Astrocyte of the spinal cord (primary cell): ENCODE data around the gene PRR14.
A peak's percentile ranks its signal among the peaks of the same experiment; 100 is the strongest.
"Not testable (repeated sequence)": the region's sequence is repeated elsewhere in the genome, so short reads cannot be mapped to it uniquely, and the experiment has no call there.

Experiments
- DNase-seq: peaks from one replicate; pipeline ENCODE4 v3.0.0; 2011; ENCODE audit warnings: low read depth, low spot score
- H3K4me3 ChIP-seq: 2 replicates; pipeline ENCODE4 v1.5.1; 2011; ENCODE audit warnings: low read depth, mild to moderate bottlenecking, low read length, moderate library complexity
- in situ Hi-C: cut with HindIII; loops from 2 replicates; pipeline ENCODE4 v1.10.0; 2017; ENCODE audit warnings: low sequenced_read_pairs
- TF ChIP-seq, protein P1 (sequence below): IDR thresholded peaks from 2 replicates; pipeline ENCODE4 v1.5.1; 2012; ENCODE audit warnings: low read depth, mild to moderate bottlenecking, low read length, inconsistent platforms

PRR14 gene

DNA sequence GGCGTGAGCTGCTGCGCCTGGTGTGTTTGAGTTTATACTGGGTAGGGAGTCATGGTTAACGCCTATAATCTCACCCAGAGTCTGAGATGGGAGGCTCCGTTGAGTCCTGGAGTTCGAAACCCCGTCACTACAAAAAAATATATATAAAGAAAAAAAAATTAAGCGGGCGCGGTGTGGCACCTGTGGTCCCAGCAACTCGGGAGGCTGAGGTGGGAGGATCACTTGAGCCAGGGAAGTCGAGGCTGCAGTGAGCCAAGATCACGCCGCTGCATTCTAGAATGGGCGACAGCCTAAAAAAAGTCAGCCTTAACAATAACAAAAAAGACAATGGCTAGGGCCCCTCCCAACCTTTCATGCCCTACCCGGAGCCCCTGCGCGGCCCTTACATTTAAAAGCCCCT lies 17.2 kb upstream of the PRR14 start:
- in situ Hi-C loops, result no loop called here
- peak overlapping the region; percentile 77 for H3K4me3 ChIP-seq
- no peak for DNase-seq
- TF ChIP-seq, protein P1, sequence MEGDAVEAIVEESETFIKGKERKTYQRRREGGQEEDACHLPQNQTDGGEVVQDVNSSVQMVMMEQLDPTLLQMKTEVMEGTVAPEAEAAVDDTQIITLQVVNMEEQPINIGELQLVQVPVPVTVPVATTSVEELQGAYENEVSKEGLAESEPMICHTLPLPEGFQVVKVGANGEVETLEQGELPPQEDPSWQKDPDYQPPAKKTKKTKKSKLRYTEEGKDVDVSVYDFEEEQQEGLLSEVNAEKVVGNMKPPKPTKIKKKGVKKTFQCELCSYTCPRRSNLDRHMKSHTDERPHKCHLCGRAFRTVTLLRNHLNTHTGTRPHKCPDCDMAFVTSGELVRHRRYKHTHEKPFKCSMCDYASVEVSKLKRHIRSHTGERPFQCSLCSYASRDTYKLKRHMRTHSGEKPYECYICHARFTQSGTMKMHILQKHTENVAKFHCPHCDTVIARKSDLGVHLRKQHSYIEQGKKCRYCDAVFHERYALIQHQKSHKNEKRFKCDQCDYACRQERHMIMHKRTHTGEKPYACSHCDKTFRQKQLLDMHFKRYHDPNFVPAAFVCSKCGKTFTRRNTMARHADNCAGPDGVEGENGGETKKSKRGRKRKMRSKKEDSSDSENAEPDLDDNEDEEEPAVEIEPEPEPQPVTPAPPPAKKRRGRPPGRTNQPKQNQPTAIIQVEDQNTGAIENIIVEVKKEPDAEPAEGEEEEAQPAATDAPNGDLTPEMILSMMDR, result no peak

DNA sequence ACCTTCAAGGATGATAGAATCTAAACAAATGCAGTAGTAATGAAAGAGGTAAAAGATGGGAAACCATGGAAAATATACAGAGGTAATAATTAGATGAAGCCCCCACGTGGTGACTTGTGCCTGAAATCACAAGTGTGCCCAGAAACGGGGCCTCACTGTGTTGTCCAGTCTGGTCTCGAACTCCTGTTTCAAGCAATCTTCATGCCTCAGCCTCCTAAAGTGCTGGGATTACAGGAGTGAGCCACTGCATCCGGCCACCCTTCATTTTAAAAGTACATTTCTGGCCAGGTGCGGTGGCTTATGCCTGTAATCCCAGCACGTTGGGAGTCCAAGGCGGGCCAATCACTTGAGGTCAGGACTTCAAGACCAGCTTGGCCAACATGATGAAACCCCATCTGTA lies 14.2 kb upstream of the PRR14 start:
- no peak overlapping the region for H3K4me3 ChIP-seq
- in situ Hi-C loops, result no loop called here
- DNase-seq, result no peak
- TF ChIP-seq, protein P1, result no peak

DNA sequence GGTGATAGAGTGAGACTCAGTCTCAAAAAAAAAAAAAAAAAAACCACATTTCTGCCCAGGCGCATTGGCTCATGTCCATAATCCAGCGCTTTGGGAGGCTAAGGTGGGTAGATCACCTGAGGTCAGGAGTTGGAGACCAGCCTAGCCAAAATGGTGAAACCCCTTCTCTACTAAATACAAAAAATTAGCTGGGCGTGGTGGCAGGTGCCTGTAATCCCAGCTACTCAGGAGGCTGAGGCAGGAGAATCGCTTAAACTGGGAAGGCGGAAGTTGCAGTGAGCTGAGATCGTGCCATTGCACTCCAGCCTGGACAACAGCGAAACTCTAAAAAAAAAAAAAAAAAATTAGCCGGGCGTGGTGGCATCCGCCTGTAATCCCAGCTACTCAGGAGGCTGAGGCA lies 13.6 kb upstream of the PRR14 start:
- DNase-seq, in situ Hi-C loops, H3K4me3 ChIP-seq: not testable (repeated sequence)

DNA sequence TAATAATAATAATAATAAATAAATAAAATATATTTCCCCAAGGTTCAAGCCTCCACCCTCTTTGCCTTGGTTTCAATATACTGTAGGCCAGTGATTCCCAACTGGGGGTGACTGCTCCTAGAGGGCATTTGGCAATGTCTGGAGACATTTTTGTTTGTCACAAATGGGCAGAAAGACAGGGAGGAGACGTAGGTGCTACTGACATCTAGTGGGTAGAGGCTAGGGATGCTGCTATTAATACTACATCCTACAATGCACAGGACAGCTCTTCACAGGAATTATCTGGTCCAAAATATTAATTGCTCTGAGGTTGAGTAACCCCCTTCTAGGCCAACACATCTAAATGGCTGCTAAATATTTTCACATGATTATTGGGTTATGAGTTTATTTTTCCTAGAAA lies 12.8 kb upstream of the PRR14 start:
- in situ Hi-C loops, result no loop called here
- TF ChIP-seq, protein P1, result peak; percentile 69
- H3K4me3 ChIP-seq, result no peak overlapping the region
- peak; percentile 40 for DNase-seq

DNA sequence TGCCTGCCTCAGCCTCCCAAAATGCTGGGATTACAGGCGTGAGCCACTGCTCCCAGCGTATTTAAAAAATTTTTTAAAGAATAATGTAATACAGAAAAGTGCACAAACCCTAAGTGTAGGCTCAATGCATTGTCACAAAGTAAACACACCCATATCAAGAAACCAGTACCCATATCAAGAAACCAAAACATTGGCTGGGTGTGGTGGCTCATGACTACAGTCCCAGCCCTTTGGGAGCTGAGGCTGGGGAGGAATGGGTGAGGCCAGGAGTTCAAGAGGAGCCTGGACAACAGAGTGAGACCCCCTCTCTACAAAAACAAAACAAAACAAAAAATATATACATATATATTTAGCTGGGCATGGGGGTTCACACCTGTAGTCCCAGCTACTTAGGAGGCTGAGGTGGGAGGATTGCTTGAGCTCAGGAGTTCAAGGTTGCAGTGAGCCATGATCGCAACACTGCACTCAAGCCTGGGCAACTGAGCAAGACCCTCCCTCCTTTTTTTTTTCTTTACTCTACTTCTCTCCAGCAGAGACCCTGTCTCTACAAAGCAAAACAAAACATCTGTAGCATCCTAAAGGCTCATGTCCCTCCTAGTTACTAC lies 9.3 kb upstream of the PRR14 start:
- no peak overlapping the region for H3K4me3 ChIP-seq
- in situ Hi-C loops, result no loop called here
- no peak for DNase-seq
- TF ChIP-seq, protein P1, result no peak

DNA sequence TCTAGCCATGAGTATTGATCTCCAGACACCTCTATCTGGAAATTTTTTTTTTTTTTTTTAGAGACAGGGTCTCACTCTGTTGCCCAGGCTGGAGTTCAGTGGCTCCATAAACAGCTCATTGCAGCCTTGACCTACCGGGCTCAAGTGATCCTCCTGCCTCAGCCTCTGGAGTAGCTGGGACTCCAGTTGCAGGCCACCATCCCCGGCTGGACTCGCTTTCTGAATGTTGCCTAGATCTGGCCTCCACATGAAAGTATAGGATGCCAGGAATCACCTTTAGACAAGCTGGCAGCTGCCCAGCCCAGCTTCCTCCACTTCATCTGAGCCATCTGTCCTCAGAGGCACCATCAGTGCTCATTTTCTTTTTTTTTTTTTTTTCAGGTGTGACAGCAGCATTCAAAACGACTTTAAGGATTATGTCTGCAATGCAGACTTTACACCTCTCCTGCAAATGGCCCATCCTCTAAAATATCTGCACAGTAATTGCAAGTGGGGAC lies 6.4 kb upstream of the PRR14 start:
- no peak for DNase-seq
- TF ChIP-seq, protein P1, result no peak
- no peak overlapping the region for H3K4me3 ChIP-seq
- in situ Hi-C loops, result no loop called here

DNA sequence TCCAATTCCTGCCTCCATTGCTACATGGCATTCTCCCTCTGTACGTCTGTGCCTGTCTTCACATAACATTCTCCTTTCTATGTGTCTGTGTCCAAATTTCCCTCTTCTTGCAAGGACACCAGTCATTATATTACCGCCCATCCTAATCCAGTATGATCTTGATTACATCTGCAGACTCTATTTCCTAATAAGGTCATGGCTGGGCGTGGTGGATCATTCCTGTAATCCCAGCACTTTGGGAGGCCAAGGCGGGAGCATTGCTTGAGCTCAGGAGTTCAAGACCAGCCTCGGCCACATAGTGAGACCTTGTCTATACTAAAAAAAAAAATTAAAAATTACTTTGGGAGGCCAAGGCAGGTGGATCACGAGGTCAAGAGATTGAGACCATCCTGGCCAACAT lies 5.0 kb upstream of the PRR14 start:
- in situ Hi-C loops, result no loop called here
- H3K4me3 ChIP-seq, result no peak overlapping the region
- no peak for DNase-seq
- TF ChIP-seq, protein P1, result no peak
